GM21528 (cell line): ENCODE results near the gene GABRB3.

ENCODE experiments used
- ATAC-seq: cut with Tn5 transposase; IDR thresholded peaks from one replicate; pipeline ENCODE4 v1.9.1; 2021; ENCODE audit warnings: mild to moderate bottlenecking, moderate library complexity; ENCODE audit not compliant: unreplicated experiment, low FRiP score

The GABRB3 gene

GRCh38 chr15:26564361-26564760 is 208.5 kb downstream of the GABRB3 start:
- no peak for ATAC-seq

- no peak for ATAC-seq
Measured at GRCh38 chr15:26562336-26562735, 210.5 kb downstream of the GABRB3 start.

- no peak for ATAC-seq
Measured at GRCh38 chr15:26561896-26562295, 211.0 kb downstream of the GABRB3 start.

- no peak for ATAC-seq
Measured at GRCh38 chr15:26561130-26561529, 211.7 kb downstream of the GABRB3 start.

GRCh38 chr15:26555898-26556297 is 217.0 kb downstream of the GABRB3 start:
- ATAC-seq: no peak

- ATAC-seq: no peak
Measured at GRCh38 chr15:26551473-26551872, 221.4 kb downstream of the GABRB3 start.

- ATAC-seq: no peak
Measured at GRCh38 chr15:26550880-26551279, 222.0 kb downstream of the GABRB3 start.

GRCh38 chr15:26537663-26538062 is 235.2 kb downstream of the GABRB3 start:
- ATAC-seq: no peak

- no peak for ATAC-seq
Measured at GRCh38 chr15:26531489-26531888, 241.4 kb downstream of the GABRB3 start.

- ATAC-seq: no peak
Measured at GRCh38 chr15:26525096-26525495, 247.8 kb downstream of the GABRB3 start.

- ATAC-seq: no peak
Measured at GRCh38 chr15:26521691-26522198, 251.1 kb downstream of the GABRB3 start.

GRCh38 chr15:26521130-26521529 is 251.7 kb downstream of the GABRB3 start:
- ATAC-seq: no peak

- no peak for ATAC-seq
Measured at GRCh38 chr15:26518885-26519284, 254.0 kb downstream of the GABRB3 start.

- ATAC-seq: no peak
Measured at GRCh38 chr15:26516102-26516980, 256.5 kb downstream of the GABRB3 start.

- no peak for ATAC-seq
Measured at GRCh38 chr15:26504009-26504408, 268.9 kb downstream of the GABRB3 start.
